PC-3 (cell line): Measurements from ENCODE around the gene NTF3.

Experiments used
- CTCF ChIP-seq: fragments of 300-600 bp; sonication (generic); conservative IDR thresholded peaks from 2 replicates; pipeline ENCODE4 v1.5.1; 2017; ENCODE audit warnings: antibody characterized with exemption, low read depth, mild to moderate bottlenecking, low read length
- EZH2 ChIP-seq: fragments of 300-600 bp; sonication (generic); IDR thresholded peaks from one replicate; pipeline ENCODE4 v1.6.1; 2017; ENCODE audit warnings: antibody characterized with exemption, mild to moderate bottlenecking, low read length; ENCODE audit not compliant: unreplicated experiment
- EZH2phosphoT487 ChIP-seq: fragments of 300-600 bp; sonication (generic); IDR thresholded peaks from 2 replicates; pipeline ENCODE4 v1.6.1; 2018; ENCODE audit warnings: mild to moderate bottlenecking, antibody characterized with exemption, low read length, borderline replicate concordance

- no peak for TF ChIP-seq CTCF
- no peak for TF ChIP-seq EZH2phosphoT487
- TF ChIP-seq EZH2 = no peak
These were observed 30.1 kb downstream of the NTF3 start for GRCh38 chr12:5461966-5462365.
